8988T (cell line): ENCODE data around the gene PRKCE.
"Not testable (repeated sequence)": the region's sequence is repeated elsewhere in the genome, so short reads cannot be mapped to it uniquely, and the experiment has no call there.

ENCODE experiments used
- DNase-seq: peaks from one replicate; pipeline ENCODE4 v3.0.0; 2011

PRKCE gene

GRCh38 chr2:45871541-45871940 is 220.1 kb downstream of the PRKCE start:
- DNase-seq, result no peak

DNA sequence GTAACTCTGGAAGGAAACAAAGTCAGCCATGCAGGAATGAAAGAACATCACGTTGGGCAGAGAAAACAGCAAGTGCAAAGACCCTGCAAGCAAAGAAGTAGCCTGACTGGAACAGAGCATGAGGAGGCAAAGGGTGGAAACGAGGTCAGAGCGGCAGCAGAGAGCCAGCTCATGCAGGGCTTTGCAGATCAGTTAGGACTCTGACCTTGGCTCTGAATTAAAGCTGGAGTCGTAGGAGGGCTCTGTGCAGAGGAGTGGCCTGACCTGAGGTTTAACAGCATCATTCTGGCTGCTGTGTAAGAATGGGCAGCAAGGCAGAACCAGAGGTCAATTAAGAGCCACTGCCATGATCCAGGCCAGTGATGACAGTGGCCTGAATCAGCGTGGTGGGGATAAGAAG is 220.7 kb downstream of the PRKCE start:
- DNase-seq, result no peak

- no peak for DNase-seq
These were observed 222.9 kb downstream of the PRKCE start for GRCh38 chr2:45874344-45874743.

DNA sequence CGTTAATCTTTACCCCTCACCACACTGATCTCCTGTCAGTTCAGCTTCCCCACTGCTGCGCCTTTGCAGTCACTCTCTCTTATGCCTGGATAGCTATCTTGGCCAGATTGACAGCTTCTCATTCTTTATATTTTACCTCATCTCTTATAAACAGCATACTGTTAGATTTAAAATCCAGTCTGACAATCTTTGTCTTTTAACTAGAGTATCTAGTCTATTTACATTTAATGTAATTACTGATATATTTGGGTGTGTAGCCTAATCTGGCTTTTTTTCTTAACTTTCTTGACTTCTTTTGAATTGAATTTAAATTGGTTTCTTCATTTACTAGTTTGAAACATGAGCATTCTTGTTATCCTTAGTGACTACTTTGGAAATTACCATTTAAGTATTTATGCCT is 225.1 kb downstream of the PRKCE start:
- DNase-seq, result no peak

DNA sequence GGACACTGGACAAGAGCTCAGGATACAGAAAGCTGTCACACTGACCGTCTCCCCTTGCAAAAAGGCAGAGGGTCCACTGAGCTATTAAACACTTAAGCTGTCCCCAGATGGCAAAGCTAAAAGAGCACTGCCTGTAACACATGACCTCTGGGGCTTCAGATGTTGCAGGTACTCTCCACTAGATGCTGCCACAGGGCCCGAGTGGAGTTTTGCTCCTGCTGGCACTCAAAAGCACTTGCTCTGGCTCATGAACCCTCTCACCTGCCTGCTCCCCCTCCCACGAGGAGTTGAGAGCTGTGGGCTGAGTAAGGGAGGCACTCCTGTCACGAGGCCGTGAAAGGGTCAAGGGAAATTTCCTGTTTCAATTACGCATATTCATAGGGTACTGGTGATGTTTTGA is 227.9 kb downstream of the PRKCE start:
- no peak for DNase-seq

DNA sequence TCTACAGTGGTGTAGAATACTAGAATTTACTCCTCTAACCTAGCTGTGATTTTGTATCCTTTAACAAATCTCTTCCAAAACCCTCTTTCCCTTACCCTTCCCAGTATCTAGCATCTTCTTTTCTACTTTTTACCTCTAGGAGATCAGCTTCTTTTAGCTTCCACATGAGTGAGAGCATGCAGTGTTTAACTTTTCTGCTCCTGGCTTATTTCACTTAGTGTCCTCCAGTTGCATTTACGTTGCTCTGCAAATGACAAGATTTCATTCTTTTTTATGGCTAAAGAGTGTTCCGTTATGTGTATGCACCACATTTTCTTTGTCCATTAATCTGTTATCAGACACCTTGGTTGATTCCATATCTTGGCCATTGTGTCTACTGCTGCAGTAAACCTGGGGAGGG is 228.5 kb downstream of the PRKCE start:
- no peak for DNase-seq

GRCh38 chr2:45881970-45882581 is 230.6 kb downstream of the PRKCE start:
- no peak for DNase-seq

- no peak for DNase-seq
These were observed 231.5 kb downstream of the PRKCE start for GRCh38 chr2:45882707-45883602.

DNA sequence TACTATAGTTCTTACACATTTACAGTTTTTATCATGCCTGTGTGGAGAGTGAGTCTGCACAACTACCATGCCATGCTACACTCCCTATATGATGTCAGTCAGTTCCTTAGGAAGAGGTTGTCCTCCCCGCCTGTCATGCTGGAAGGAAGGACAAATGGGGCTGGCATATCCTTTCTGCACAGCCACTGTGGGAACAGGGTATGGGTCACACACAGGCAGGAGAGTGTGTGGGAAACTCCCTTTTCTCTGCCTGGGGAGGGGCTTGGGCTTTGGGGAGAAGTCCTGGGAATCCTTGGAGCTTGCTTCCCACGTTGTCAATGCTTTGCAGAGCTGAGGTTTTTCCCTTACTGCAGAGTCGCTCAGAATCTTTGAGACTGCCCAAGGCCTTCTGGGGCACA is 232.1 kb downstream of the PRKCE start:
- no peak for DNase-seq

DNA sequence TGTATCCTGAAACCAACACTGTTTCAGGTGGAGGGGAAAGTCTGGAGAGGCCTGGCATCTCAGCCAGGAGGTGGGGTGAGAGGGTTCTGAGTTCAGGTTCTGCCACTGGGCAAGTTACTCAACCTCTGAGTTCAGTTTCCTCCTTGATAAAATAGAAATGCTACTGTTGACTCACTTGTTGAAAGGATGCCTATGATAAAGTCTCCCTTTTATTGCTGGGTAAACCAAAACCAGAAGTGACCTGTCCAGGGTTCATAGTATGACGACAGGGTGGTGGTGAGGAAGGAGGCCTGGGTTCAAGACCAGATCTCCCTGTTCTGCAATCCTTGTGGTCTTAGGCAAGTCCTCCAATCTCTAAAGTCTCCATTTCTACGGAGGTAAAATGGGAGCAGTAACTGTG is 232.7 kb downstream of the PRKCE start:
- DNase-seq, result no peak

DNA sequence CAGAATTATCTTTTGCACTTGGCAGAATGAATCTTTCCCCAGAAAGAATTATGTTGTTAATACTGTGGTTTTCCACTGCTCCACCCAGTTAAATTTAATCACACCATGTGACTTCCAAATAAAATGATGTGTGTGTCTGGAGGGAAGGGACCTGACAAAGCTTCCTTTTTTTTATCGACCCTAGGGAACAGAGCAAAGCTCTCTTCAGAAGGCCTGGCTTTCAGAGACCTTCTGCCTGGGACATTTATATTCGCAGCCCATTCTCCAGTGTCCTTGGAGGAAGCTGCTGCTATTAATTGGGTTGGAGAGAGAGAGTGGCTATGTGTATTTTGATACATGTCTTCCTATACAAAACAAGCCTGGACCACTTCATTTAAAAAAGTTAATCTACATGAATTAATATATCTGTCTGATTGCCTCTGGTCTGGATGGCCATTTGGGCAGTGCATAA is 233.7 kb downstream of the PRKCE start:
- DNase-seq, result no peak

DNA sequence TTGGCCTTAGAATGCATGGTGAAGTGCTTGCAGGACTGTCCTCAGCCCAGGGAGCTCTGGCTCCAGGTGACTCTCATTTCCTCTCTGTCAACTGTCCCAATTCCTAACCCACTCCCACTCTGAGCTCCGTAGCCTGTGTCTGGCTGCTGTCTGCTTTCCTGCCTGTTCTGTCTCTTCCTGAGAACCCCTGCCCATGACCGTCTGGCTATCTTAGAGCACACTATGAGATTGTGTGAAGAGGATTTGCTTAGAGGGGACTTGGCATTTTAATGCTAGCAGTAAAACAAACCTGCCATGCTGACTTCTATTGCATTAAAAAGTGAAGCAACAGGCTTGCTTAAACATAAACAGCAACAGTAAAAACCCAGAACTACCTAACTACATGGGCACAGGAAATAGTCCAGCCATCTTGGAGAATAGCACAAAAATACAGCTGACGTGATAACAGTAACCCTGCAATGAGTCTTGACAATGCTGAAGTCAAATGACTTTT is 234.7 kb downstream of the PRKCE start:
- no peak for DNase-seq

- no peak for DNase-seq
These were observed 236.7 kb downstream of the PRKCE start for GRCh38 chr2:45888167-45888566.

DNA sequence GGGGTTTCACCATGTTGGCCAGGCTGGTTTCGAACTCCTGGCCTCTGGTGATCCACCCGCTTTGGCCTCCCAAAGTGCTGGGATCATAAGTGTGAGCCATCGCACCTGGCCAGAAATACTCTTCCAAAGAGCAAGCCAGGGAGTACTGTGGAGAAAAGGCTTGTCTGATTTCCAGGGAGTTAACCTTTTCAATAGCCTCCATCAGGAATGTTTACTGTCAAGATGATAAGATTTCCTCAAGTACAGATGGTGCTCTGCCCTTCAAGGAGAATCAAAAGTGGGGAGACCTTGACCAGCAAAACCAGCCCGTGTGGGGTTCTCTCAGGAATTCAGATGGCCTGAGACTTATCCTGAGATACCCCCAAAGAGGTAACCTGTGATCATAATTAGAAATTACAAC is 237.2 kb downstream of the PRKCE start:
- DNase-seq, result no peak

GRCh38 chr2:45889053-45889452 is 237.6 kb downstream of the PRKCE start:
- no peak for DNase-seq

GRCh38 chr2:45889620-45890370 is 238.3 kb downstream of the PRKCE start:
- no peak for DNase-seq

- not testable (repeated sequence) for DNase-seq
These were observed 238.8 kb downstream of the PRKCE start for GRCh38 chr2:45890371-45890646.

DNA sequence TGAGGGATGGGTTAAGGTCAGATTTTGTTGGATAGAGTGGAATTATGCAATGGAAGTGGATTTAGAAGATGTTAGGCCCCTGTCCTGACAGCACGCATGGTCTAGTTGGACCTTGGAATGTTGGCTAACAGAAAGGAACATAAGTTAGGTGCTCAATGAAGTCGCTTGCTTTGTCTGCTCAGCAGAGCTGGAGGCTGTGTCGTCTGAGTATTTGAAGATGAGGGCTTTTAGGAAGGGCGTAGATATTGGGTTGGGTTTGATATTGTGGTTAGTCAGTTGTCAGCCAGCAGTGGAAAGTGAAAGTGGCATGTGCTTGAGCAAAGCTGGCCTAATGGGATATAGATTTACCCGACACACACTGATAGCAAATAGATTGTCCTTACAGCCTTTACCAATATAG is 239.3 kb downstream of the PRKCE start:
- DNase-seq, result no peak

DNA sequence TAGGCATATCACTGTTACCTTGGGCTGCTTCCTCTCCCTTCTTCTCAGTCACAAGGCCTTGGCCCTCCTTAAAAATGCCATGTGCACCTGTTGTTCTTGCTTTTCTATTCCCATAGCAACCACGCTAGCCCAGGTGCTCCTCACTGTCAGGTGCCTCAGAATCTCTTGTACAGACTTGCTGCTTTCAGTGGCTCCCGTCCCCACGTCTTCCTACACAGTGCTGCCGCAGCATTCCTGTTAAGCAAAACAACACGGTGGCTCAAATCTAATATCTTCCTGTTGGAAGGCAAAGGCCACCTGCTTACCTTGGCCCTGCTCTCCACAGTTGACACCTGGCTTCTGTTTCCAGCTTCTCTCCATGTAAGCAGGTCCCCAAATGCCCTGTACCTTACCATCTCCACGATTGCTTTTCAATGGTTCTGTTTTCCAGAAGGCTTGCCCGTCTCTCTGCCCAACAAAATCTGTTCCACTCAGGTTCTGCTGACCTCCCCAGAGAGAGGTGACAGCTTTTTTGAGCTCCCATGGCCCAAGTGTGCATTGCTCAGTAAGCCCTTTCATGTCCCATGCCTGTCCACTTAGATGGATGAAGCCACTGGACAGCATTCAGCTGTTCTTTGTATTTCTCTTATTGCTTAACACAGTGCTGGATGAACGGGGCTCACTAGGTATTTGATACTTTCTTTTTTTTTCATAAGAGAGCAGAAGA is 240.4 kb downstream of the PRKCE start:
- no peak for DNase-seq

GRCh38 chr2:45892425-45892745 is 240.9 kb downstream of the PRKCE start:
- DNase-seq, result no peak

- DNase-seq, result no peak
These were observed 241.3 kb downstream of the PRKCE start for GRCh38 chr2:45892757-45893156.

DNA sequence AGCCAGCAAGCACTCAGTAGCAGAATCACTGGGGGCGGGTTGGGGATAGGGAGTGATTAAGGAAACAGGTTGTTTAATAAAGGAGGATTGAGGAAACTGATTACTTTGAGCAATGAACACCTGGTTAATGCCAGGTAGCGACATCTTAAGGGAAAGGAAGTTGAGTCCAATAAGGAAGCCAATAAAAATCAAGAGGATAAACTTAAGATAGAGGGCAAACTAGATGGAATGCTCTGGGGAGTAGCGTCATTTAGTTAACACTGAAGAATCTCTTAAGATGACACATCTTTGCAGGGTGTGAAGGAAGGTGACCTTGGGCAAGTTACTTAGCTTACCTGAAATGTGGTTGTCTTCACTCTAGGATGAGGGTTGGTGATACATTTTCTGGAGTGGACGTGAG is 242.7 kb downstream of the PRKCE start:
- DNase-seq, result no peak

- no peak for DNase-seq
These were observed 243.9 kb downstream of the PRKCE start for GRCh38 chr2:45895241-45895861.
